Stomach smooth muscle (tissue), 2 donors: ENCODE data around the gene CNPY4.

Experiments used
- H3K27ac ChIP-seq: one replicate; pipeline ENCODE4 v1.7.0; 2013; ENCODE audit warnings: mild to moderate bottlenecking, low read length, inconsistent platforms
- H3K27me3 ChIP-seq, 2 donors: one replicate each; pipeline ENCODE4 v1.7.0; 2013; ENCODE audit warnings: low read length in 2 of 2; ENCODE audit not compliant: insufficient read depth in 2 of 2, control insufficient read depth in 1 of 2
- H3K36me3 ChIP-seq, 2 donors: one replicate each; pipeline ENCODE4 v1.7.0; 2013; ENCODE audit warnings: low read length in 2 of 2; ENCODE audit not compliant: control insufficient read depth in 2 of 2, insufficient read depth in 2 of 2
- H3K4me1 ChIP-seq: one replicate; pipeline ENCODE4 v1.7.0; 2013; ENCODE audit warnings: low read length; ENCODE audit not compliant: control insufficient read depth, insufficient read depth
- H3K4me3 ChIP-seq, 2 donors: one replicate each; pipeline ENCODE4 v1.7.0; 2013; ENCODE audit warnings: low read length in 2 of 2
- H3K9ac ChIP-seq, 2 donors: one replicate each; pipeline ENCODE4 v1.7.0; 2013; ENCODE audit warnings: low read length in 2 of 2, mild to moderate bottlenecking in 1 of 2
- H3K9me3 ChIP-seq, 2 donors: one replicate each; pipeline ENCODE4 v1.7.0; 2013; ENCODE audit warnings: low read length in 2 of 2; ENCODE audit not compliant: control insufficient read depth in 2 of 2
- donor health status: healthy.
- donor health status: Pancreatic carcinoma.

CNPY4 gene, protein sequence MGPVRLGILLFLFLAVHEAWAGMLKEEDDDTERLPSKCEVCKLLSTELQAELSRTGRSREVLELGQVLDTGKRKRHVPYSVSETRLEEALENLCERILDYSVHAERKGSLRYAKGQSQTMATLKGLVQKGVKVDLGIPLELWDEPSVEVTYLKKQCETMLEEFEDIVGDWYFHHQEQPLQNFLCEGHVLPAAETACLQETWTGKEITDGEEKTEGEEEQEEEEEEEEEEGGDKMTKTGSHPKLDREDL

DNA sequence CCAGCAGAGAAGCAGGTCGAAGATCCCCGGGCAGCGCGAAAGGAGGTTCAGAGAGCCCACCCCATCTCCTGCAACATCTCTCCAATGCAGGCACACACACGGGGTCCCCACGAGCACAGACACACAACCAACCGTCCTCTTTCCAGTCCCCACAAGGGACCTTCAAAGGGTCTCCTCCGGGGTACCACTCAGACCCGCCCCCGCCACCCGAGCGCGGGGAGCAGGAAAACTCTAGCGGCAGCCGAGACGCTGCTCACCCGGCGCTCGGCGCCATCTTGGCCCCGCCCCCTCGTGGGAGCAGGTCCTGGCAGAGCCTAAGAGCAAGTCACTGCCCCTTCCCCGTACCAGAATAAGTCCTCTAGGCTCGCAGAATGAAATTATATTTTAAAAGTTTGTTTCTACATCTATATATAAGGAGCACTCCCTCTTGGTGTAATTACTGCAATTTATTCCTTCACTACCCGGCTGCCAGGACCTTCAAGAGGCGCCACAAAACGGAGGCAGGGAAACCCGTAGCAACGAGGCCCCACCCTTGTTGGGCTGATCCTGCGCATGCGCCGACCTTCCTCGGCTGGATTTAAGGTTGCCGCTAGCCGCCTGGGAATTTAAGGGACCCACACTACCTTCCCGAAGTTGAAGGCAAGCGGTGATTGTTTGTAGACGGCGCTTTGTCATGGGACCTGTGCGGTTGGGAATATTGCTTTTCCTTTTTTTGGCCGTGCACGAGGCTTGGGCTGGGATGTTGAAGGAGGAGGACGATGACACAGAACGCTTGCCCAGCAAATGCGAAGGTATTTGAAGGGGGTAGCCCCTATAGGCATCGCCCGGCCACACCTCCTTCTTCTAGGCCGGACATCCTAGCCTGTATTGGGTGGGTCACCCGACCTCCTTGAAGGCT lies at the start of gene CNPY4, which contains the start of gene TAF6:
TSS of gene CNPY4 (plus strand) at position 563 of the 898 bp plus-strand sequence. CDS start at position 674, 111 bp downstream.
TSS of gene TAF6 (minus strand) at position 287 of the 898 bp plus-strand sequence. CDS start 5,149 bp downstream, outside the sequence.
- H3K9me3 ChIP-seq = no peaks in the 10 kb centered on the region
- H3K27me3 ChIP-seq = no peaks in the 10 kb centered on the region
- H3K9ac ChIP-seq = peak within 1 kb of the TSS; percentile 75 to 86
- H3K4me3 ChIP-seq = peak within 1 kb of the TSS; percentile 84 to 97
- H3K36me3 ChIP-seq = peaks cover 2 to 3% of the 10 kb centered on the region in 2 donors
- H3K27ac ChIP-seq = peak within 1 kb of the TSS; percentile 82
- peaks cover 24% of the 10 kb centered on the region for H3K4me1 ChIP-seq

DNA sequence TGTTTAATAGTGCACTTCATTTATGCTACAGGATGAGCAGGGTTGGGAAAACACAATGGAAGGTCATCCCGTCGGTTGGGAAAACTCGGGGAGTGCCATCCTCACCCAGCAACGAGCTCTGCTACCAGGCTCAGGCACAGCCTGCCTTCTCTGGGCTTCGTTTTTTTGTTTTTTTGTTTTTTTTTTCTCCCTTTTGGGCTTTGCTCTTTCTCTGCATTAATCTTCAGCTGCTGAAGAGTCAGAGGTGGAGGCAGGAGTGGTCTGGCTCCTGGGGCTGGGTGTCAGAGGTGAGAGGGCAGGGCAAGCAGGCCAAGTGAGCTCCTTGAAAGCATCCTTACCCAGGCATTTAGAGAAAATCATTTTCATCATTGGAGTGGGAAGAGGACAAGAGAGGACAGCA lies 49.4 kb upstream of the CNPY4 start:
- Histone ChIP-seq H3K27me3 (no peaks in the 10 kb centered on the region), H3K9ac (no peak overlapping the region), H3K4me1 (peaks cover 9% of the 10 kb centered on the region), H3K9me3 (peaks cover 19 to 25% of the 10 kb centered on the region in 2 donors), H3K4me3 (no peak overlapping the region), H3K36me3 (peaks cover 50 to 53% of the 10 kb centered on the region in 2 donors), H3K27ac (no peak overlapping the region)

DNA sequence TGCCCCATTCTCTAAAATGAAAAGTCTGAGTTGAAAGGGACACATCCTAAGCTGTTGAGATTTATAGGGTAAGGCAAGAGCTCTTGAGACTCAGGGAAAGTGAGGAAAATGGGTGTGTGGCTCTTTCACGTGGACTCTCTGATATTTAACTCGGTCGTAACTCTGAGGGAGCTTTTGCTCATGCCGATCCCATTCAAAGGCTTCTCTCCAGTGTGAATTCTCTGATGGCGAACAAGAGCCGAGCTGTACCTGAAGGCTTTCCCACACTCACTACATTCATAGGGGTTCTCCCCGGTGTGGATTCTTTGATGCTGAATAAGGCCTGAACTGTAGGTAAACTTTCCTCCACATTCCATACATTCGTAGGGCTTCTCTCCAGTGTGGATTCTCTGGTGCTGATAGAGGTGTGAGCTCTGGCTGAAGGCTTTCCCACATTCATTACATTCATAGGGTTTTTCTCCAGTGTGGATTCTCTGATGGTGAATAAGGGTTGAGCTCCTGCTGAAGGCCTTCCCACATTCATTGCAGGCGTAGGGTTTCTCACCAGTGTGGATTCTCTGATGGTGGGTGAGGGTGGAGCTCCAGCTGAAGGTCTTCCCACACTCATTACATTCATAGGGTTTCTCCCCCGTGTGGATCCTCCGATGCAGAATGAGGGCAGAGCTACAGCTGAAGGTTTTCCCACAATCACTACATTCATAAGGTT lies 48.3 kb upstream of the CNPY4 start:
- Histone ChIP-seq H3K9me3 (peaks cover 19 to 25% of the 10 kb centered on the region in 2 donors), H3K9ac (no peak overlapping the region), H3K4me1 (peaks cover under 1% of the 10 kb centered on the region), H3K4me3 (no peak overlapping the region), H3K27ac (no peak overlapping the region), H3K27me3 (no peaks in the 10 kb centered on the region), H3K36me3 (peaks cover 60 to 62% of the 10 kb centered on the region in 2 donors)

DNA sequence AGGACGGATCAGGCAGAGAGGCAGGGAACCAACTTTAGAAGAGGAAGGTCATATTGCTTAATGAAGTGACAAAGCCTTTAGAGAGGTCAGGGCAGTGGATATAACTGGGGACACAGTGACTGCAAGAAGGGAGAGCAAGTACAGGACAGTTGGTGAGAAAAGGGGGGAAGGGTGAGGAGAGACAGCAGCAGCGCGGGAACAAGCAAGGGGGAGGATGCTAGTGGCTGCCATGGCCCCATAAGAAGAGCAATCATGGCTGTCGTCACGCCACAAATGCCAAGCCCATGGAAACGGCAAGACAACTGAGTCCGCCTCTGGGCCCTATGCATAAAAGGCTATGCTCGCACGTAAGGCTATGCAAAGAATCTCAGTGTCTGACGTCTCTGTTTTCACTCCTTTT lies 47.0 kb upstream of the CNPY4 start:
- Histone ChIP-seq H3K27ac (no peak overlapping the region), H3K4me3 (no peak overlapping the region), H3K4me1 (no peaks in the 10 kb centered on the region), H3K27me3 (no peaks in the 10 kb centered on the region), H3K9me3 (peaks cover 19 to 25% of the 10 kb centered on the region in 2 donors), H3K36me3 (peaks cover 68 to 69% of the 10 kb centered on the region in 2 donors), H3K9ac (no peak overlapping the region)

DNA sequence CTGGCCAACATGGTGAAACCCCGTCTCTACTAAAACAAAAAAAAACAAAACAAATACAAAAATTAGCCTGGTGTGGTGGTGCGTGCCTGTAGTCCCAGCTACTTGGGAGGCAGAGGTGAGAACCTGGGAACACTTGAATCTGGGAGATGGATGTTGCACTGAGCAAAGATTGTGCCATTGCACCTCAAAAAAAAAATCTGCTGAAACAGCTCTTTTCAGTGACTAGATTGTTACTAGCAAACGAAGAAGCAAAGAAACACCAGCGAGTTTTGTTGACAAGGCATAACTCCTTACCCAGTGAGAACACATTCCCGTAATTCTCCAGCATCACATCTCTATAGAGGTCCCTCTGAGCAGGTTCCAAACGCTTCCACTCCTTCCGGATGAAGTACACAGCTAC lies 44.6 kb upstream of the CNPY4 start:
- no peak overlapping the region for H3K4me3 ChIP-seq
- H3K9ac ChIP-seq = no peak overlapping the region
- H3K27ac ChIP-seq = no peak overlapping the region
- H3K27me3 ChIP-seq = no peaks in the 10 kb centered on the region
- H3K36me3 ChIP-seq = peaks cover 65 to 78% of the 10 kb centered on the region in 2 donors
- H3K9me3 ChIP-seq = peaks cover 19 to 25% of the 10 kb centered on the region in 2 donors
- peaks cover 10% of the 10 kb centered on the region for H3K4me1 ChIP-seq

DNA sequence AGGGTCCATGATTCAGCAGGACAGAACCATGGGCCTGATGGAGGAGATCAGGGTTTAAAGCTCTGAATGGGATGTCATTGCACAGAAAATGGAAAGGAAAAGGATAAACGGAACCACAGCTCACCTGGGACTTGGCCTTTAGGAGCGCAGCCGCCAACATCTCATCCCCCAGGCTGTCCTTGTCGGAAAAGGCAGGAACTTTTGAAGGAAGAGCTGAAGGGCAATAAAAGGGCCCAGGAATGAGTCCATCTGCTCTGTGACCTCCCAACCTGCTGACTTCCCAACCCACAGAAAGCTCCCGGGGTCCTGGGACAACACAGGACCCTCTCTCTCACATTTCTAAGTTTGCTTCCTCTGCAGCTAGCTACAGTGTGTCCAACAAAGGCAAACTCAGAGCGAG lies 44.0 kb upstream of the CNPY4 start:
- H3K27me3 ChIP-seq = no peaks in the 10 kb centered on the region
- H3K27ac ChIP-seq = no peak overlapping the region
- peaks cover 59 to 74% of the 10 kb centered on the region in 2 donors for H3K36me3 ChIP-seq
- no peak overlapping the region for H3K4me3 ChIP-seq
- peaks cover 19 to 22% of the 10 kb centered on the region in 2 donors for H3K9me3 ChIP-seq
- H3K4me1 ChIP-seq = peaks cover 16% of the 10 kb centered on the region
- no peak overlapping the region for H3K9ac ChIP-seq

DNA sequence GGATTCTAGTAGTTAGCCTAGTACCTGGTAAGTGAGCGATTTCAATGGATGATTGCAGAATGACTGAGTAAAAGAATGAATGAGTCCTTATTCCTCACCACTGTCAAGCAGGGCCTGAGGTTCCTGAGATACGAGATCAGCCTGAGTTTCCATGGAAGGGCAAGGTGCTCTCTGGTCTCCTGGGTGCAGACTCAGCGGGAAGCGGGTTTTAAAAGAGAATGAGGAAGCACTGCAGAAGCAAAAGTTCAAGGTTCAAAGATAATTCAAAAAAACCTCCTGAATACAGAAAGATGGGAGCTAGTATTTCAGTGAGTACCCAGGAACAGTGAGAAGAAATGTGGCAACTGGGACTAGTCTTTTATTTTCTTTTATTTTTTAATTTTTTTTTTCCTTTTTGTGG lies 42.2 kb upstream of the CNPY4 start:
- Histone ChIP-seq H3K27me3 (no peaks in the 10 kb centered on the region), H3K27ac (no peak overlapping the region), H3K9me3 (peaks cover under 1 to 5% of the 10 kb centered on the region in 2 donors), H3K4me1 (peaks cover 22% of the 10 kb centered on the region), H3K9ac (no peak overlapping the region), H3K4me3 (no peak overlapping the region), H3K36me3 (peaks cover 41 to 56% of the 10 kb centered on the region in 2 donors)

DNA sequence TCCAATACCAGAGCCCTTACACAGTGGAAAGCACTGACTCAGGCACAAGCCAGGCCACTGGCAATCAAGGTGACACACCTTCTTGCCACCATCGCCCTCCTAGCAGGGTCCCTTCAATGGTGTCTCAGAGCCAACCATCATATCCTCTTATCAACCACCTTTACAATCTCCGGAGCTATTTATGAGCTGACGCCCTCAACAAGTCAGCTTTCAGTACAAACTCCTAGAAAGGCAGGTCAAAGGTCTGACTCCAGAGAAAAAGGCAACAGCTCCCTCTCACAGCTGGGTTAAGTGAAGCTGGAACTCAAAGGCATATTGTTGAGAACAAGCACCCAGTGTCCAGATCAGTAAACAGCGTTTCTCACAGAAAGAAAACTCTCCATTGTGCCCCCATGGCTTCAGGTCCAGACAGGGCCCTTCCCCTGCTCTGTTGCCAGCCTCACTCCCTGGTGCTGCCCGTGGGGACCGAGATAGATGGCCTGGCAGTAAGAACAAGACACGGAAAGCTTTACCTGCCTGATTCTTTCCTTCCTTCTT lies 40.3 kb upstream of the CNPY4 start:
- Histone ChIP-seq H3K27ac (no peak overlapping the region), H3K4me1 (peaks cover 27% of the 10 kb centered on the region), H3K9ac (no peak overlapping the region), H3K9me3 (no peaks in the 10 kb centered on the region), H3K36me3 (peaks cover 26 to 38% of the 10 kb centered on the region in 2 donors), H3K27me3 (no peaks in the 10 kb centered on the region), H3K4me3 (peak overlapping the region in 1 of 2 donors; percentile 9)

DNA sequence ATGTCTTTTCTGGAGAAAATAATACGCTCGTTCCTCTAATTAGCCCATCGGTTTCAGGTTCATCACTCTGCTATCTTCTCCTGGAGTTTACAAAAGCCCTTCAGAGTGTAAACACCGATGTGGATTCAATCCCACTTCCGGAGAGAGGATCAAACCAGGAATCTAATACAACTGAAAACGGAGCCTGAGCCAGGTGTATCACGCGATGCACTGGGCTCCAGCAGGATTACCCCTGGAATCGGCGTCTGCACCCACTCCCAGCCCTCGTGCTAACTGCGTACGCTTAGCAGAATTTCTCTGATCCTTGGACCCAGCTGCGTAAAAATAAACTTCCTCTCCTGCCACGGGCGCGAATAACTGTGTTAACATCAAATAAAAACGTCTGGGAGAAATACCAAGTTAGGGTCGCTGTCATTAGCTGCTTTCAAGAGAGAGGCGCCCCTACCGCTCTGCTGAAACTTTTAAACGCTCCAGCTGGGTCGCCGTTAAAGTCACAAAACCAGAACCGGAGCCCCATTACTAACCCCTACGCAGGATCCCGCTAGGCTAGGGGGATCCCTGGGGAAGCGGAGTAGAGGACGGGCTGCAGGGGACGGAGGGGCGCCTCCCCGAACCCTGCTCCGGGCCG lies 38.4 kb upstream of the CNPY4 start:
- Histone ChIP-seq H3K27me3 (no peaks in the 10 kb centered on the region), H3K4me1 (peaks cover 27% of the 10 kb centered on the region), H3K27ac (peak overlapping the region; percentile 67)

More for the DNA sequence above, 38.4 kb upstream of the CNPY4 start:
- peaks cover 9 to 22% of the 10 kb centered on the region in 2 donors for H3K36me3 ChIP-seq
- H3K4me3 ChIP-seq = peak overlapping the region; percentile 70 to 97
- no peaks in the 10 kb centered on the region for H3K9me3 ChIP-seq
- H3K9ac ChIP-seq = peak overlapping the region; percentile 87 to 95
